Measurements from ENCODE around the gene CLASP1.

DNA sequence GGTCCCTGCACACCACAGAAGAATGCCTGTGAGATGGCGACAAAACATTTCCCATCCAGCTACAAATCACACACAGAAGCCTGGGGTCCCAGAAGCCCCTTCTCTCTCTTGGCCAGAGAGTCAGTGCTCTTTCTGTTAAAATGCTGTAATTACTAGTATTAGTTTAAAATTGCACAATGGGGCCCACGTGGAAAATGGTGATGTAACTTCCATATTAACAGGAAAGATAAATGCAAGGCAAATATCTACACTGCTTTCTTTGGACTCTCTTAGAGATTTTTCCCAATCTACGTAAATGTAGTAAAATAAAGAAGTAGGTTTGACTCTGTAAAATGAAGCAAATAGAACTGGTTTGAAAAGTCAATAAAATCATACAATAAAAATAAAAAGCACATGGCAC, 250.4 kb downstream of the CLASP1 start:
- TF ChIP-seq CTCF (IDR thresholded peaks at IDR 0.05) = no peak
- no peak for TF ChIP-seq POLR2A (IDR thresholded peaks at IDR 0.05)
- TF ChIP-seq POLR2AphosphoS5 (IDR thresholded peaks at IDR 0.05; ENCODE audit: insufficient read depth in 1 of 2, low read depth in 1 of 2) = no peak

Measured in vagina (tissue), 2 donors.